H9 (cell line): Measurements from ENCODE around the gene TMEM184B. TPM values are rescaled to one million over a fixed set of nuclear protein-coding genes. Genes with fewer than 3 reads are reported as not detected.

Source experiments
- DNase-seq: peaks from one replicate; pipeline ENCODE4 v3.0.0-alpha.2; 2017
- H2AFZ ChIP-seq: one replicate; pipeline ENCODE4 v1.6.1; 2013; ENCODE audit warnings: mild to moderate bottlenecking, low read length, control low read depth, moderate library complexity
- H2AK5ac ChIP-seq: 2 replicates; pipeline ENCODE4 v1.6.1; 2013; ENCODE audit warnings: low read length, control low read depth, mixed read lengths; ENCODE audit not compliant: insufficient read length
- H2BK120ac ChIP-seq: one replicate; pipeline ENCODE4 v1.6.1; 2013; ENCODE audit warnings: low read depth, mild to moderate bottlenecking, low read length, control low read depth, inconsistent platforms; ENCODE audit not compliant: poor library complexity, severe bottlenecking
- H2BK12ac ChIP-seq: 2 replicates; pipeline ENCODE4 v1.6.1; 2013; ENCODE audit warnings: low read length, control low read depth, mixed read lengths, low read depth; ENCODE audit not compliant: insufficient read length
- H2BK15ac ChIP-seq: 2 replicates; pipeline ENCODE4 v1.6.1; 2013; ENCODE audit warnings: low read depth, low read length, control low read depth
- H2BK20ac ChIP-seq: one replicate; pipeline ENCODE4 v1.6.1; 2013; ENCODE audit warnings: low read depth, mild to moderate bottlenecking, low read length, control low read depth, inconsistent platforms; ENCODE audit not compliant: poor library complexity, severe bottlenecking
- H2BK5ac ChIP-seq: 2 replicates; pipeline ENCODE4 v1.6.1; 2013; ENCODE audit warnings: low read length, control low read depth, mixed read lengths; ENCODE audit not compliant: insufficient read length
- H3K14ac ChIP-seq: 2 replicates; pipeline ENCODE4 v1.6.1; 2013; ENCODE audit warnings: low read length, control low read depth; ENCODE audit not compliant: insufficient read depth
- H3K18ac ChIP-seq: 2 replicates; pipeline ENCODE4 v1.6.1; 2013; ENCODE audit warnings: low read depth, mild to moderate bottlenecking, mixed read lengths, low read length, control low read depth; ENCODE audit not compliant: insufficient read length
- H3K23ac ChIP-seq: 2 replicates; pipeline ENCODE4 v1.6.1; 2013; ENCODE audit warnings: low read length, control low read depth, mixed read lengths, low read depth; ENCODE audit not compliant: insufficient read length
- H3K23me2 ChIP-seq: 2 replicates; pipeline ENCODE4 v1.6.1; 2013; ENCODE audit warnings: low read depth, mild to moderate bottlenecking, mixed read lengths, low read length, control low read depth; ENCODE audit not compliant: insufficient read length, poor library complexity, severe bottlenecking
- H3K27ac ChIP-seq: 2 replicates; pipeline ENCODE4 v1.5.1; 2013; ENCODE audit warnings: low read length, control low read depth, mixed read lengths, low read depth; ENCODE audit not compliant: insufficient read length
- H3K27me3 ChIP-seq: 2 replicates; pipeline ENCODE4 v1.6.1; 2013; ENCODE audit warnings: low read length, control low read depth, inconsistent platforms; ENCODE audit not compliant: insufficient read depth
- H3K4ac ChIP-seq: 2 replicates; pipeline ENCODE4 v1.6.1; 2013; ENCODE audit warnings: low read depth, mild to moderate bottlenecking, control low read depth, inconsistent platforms, low read length, moderate library complexity
- H3K4me1 ChIP-seq: 2 replicates; pipeline ENCODE4 v1.6.1; 2013; ENCODE audit warnings: low read length, control low read depth, inconsistent platforms; ENCODE audit not compliant: insufficient read depth
- H3K4me2 ChIP-seq: 2 replicates; pipeline ENCODE4 v1.6.1; 2013; ENCODE audit warnings: low read length, control low read depth, mixed read lengths; ENCODE audit not compliant: insufficient read length, insufficient read depth
- H3K56ac ChIP-seq: 2 replicates; pipeline ENCODE4 v1.6.1; 2013; ENCODE audit warnings: low read depth, mild to moderate bottlenecking, mixed read lengths, low read length, control low read depth; ENCODE audit not compliant: insufficient read length
- H3K79me1 ChIP-seq: 2 replicates; pipeline ENCODE4 v1.6.1; 2013; ENCODE audit warnings: low read depth, mild to moderate bottlenecking, moderate library complexity, low read length, control low read depth, inconsistent platforms; ENCODE audit not compliant: insufficient read depth, poor library complexity, severe bottlenecking
- H3K79me2 ChIP-seq: 2 replicates; pipeline ENCODE4 v1.6.1; 2013; ENCODE audit warnings: low read length, control low read depth, inconsistent platforms; ENCODE audit not compliant: insufficient read depth
- H3K9ac ChIP-seq: 2 replicates; pipeline ENCODE4 v1.6.1; 2013; ENCODE audit warnings: low read length, control low read depth, mixed read lengths; ENCODE audit not compliant: insufficient read length; ENCODE audit errors: extremely low read depth
- H3K9me3 ChIP-seq: one replicate; pipeline ENCODE4 v1.6.1; 2013; ENCODE audit warnings: low read depth, low read length, inconsistent platforms; ENCODE audit not compliant: control insufficient read depth
- H3T11ph ChIP-seq: one replicate; pipeline ENCODE4 v1.6.1; 2013; ENCODE audit warnings: mild to moderate bottlenecking, low read length, control low read depth, inconsistent platforms
- H4K20me1 ChIP-seq: one replicate; pipeline ENCODE4 v1.6.1; 2013; ENCODE audit not compliant: control insufficient read depth, insufficient read length, insufficient read depth
- H4K5ac ChIP-seq: 2 replicates; pipeline ENCODE4 v1.6.1; 2013; ENCODE audit warnings: low read depth, mild to moderate bottlenecking, mixed read lengths, low read length, control low read depth; ENCODE audit not compliant: insufficient read length
- H4K8ac ChIP-seq: replicated peaks from 2 replicates; pipeline ENCODE4 v1.6.1; 2013; ENCODE audit warnings: low read length, control low read depth, mixed read lengths, low read depth; ENCODE audit not compliant: insufficient read length
- H4K91ac ChIP-seq: 2 replicates; pipeline ENCODE4 v1.6.1; 2013; ENCODE audit warnings: low read depth, mild to moderate bottlenecking, moderate library complexity, mixed read lengths, low read length, control low read depth; ENCODE audit not compliant: insufficient read length
- H3K27ac Mint-ChIP-seq, 3 experiments: 2 replicates in 2 of 3; 3 replicates in 1 of 3; pipeline ENCODE4 v1.8.0; 2020 to 2021; ENCODE audit warnings: mixed read lengths in 3 of 3, mild to moderate bottlenecking in 1 of 3, moderate library complexity in 1 of 3
- H3K27me3 Mint-ChIP-seq: 2 replicates; pipeline ENCODE4 v1.8.0; 2021; ENCODE audit warnings: low read depth, mild to moderate bottlenecking, moderate library complexity, mixed read lengths
- H3K36me3 Mint-ChIP-seq, 3 experiments: 2 replicates in 2 of 3; 3 replicates in 1 of 3; pipeline ENCODE4 v1.8.0; 2020 to 2021; ENCODE audit warnings: low read depth in 3 of 3, mixed read lengths in 3 of 3; ENCODE audit not compliant: insufficient read depth in 1 of 3
- H3K4me1 Mint-ChIP-seq, 2 experiments: 2 replicates each; pipeline ENCODE4 v1.8.0; 2020; ENCODE audit warnings: mixed read lengths in 2 of 2
- H3K4me3 Mint-ChIP-seq, 2 experiments: 2 replicates in 1 of 2; 3 replicates in 1 of 2; pipeline ENCODE4 v1.8.0; 2020 to 2021; ENCODE audit warnings: mild to moderate bottlenecking in 2 of 2, mixed read lengths in 2 of 2, moderate library complexity in 1 of 2
- H3K9me3 Mint-ChIP-seq, 2 experiments: 2 replicates in 1 of 2; 3 replicates in 1 of 2; pipeline ENCODE4 v1.8.0; 2020; ENCODE audit warnings: mild to moderate bottlenecking in 2 of 2, mixed read lengths in 2 of 2, moderate library complexity in 1 of 2
- CTCF ChIP-seq: fragments of 200-600 bp; sonication (generic); conservative IDR thresholded peaks from 3 replicates; pipeline ENCODE4 v1.8.0; 2021; ENCODE audit warnings: antibody characterized with exemption, mild to moderate bottlenecking
- WGBS: extraction: QIAGEN DNeasy Blood & Tissue Kit; methylation state at CpG from one replicate; pipeline ENCODE4 v1.1.7; 2013; ENCODE audit warnings: missing lambda C conversion rate, low lambda C conversion rate, mixed read lengths; ENCODE audit not compliant: insufficient read length; ENCODE audit errors: extremely low coverage; 5-methylcytosine and 5-hydroxymethylcytosine counted together
- total RNA-seq: library from RNA; stranded (reverse); gene quantifications from 2 replicates; pipeline ENCODE4 v1.2.1, GENCODE V29; 2021

The TMEM184B gene
- total RNA-seq, 1 experiment from 2014 or later = 58.5 TPM

GRCh38 chr22:38257181-38257580 is 15.6 kb downstream of the TMEM184B start:
- H3K4me1 ChIP-seq = no peaks in the 10 kb centered on the region
- no peaks in the 10 kb centered on the region; the same call in 1 of the 2 replicates for H3K79me2 ChIP-seq
- no peak overlapping the region for H3T11ph ChIP-seq
- no peak for DNase-seq
- Mint-ChIP-seq H3K27me3 (no peaks in the 10 kb centered on the region), H3K27ac (peak overlapping the region in 2 of 3 experiments; percentile 24 to 31; a peak in 1 of 7 replicates), H3K4me1 (peaks cover 22 to 34% of the 10 kb centered on the region in 2 experiments), H3K36me3 (peaks cover 0 to 5% (median 0%) of the 10 kb centered on the region in 3 experiments; a peak in 1 of 7 replicates), H3K4me3 (no peak overlapping the region), H3K9me3 (no peaks in the 10 kb centered on the region)
- H3K27me3 ChIP-seq = no peaks in the 10 kb centered on the region
- TF ChIP-seq CTCF = no peak
- H3K27ac ChIP-seq = no peak overlapping the region
- no peak overlapping the region for H3K56ac ChIP-seq
- no peak overlapping the region for H4K8ac ChIP-seq
- H2AFZ ChIP-seq = no peak overlapping the region
- no peak overlapping the region for H3K4ac ChIP-seq
- H3K23ac ChIP-seq = no peak overlapping the region
- H3K14ac ChIP-seq = no peak overlapping the region
- H2BK12ac ChIP-seq = no peak overlapping the region
- no peak overlapping the region for H4K5ac ChIP-seq
- no peak overlapping the region for H2BK20ac ChIP-seq
- no peak overlapping the region for H2BK120ac ChIP-seq
- no peaks in the 10 kb centered on the region for H3K23me2 ChIP-seq
- H3K9ac ChIP-seq = no peak overlapping the region
- no peak overlapping the region for H3K4me2 ChIP-seq
- H4K91ac ChIP-seq = no peak overlapping the region
- no peak overlapping the region for H3K18ac ChIP-seq
- no peak overlapping the region for H2AK5ac ChIP-seq
- peaks cover 3% of the 10 kb centered on the region for H3K79me1 ChIP-seq
- peaks cover 2% of the 10 kb centered on the region for H4K20me1 ChIP-seq
- no CpG with 5 or more reads among the region's 14 CpGs for WGBS
- no peaks in the 10 kb centered on the region for H3K9me3 ChIP-seq
- H2BK15ac ChIP-seq = no peak overlapping the region
- H2BK5ac ChIP-seq = no peak overlapping the region
